Left forelimb (tissue), 1 donor: ENCODE results near the gene MORF4L1.
"Not testable (repeated sequence)": the region's sequence is repeated elsewhere in the genome, so short reads cannot be mapped to it uniquely, and the experiment has no call there.

Experiments
- DNase-seq: peaks from one replicate; pipeline ENCODE4 v3.0.0-alpha.2; 2018; ENCODE audit warnings: low spot score

Gene MORF4L1

DNA sequence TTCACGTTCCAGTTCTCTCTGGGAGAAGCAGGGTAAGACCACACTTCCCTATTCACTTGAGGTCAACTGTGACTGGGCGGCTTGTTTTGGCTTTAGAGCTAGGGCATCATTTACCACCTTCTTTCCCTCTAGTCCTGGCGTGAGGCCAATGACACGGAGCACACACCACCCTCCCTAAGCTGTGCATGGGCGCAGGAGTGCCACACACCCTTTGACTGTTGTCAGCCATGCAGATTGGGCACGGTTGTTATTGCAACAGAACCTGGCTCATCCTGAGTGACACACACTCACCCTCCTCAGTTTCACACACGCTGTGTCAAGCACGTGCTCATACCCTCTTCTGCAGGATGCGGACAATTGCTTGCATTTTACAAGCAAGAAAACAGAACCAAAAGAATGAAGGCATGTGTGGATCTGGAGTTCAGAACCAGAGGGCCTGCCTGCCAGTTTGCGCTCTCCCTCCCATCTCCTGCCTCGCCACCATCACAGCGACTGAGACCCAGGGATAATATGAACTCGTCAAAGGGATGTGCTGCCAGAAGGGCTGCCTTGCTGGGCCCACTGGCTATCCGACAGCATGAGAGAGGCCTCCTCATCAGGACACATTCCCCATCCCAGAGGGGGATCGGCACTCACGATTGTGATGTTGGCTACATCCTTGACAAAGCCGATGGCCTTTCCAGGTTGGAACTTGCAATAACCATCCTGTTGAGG lies 54.5 kb downstream of the MORF4L1 start:
- DNase-seq: no peak

DNA sequence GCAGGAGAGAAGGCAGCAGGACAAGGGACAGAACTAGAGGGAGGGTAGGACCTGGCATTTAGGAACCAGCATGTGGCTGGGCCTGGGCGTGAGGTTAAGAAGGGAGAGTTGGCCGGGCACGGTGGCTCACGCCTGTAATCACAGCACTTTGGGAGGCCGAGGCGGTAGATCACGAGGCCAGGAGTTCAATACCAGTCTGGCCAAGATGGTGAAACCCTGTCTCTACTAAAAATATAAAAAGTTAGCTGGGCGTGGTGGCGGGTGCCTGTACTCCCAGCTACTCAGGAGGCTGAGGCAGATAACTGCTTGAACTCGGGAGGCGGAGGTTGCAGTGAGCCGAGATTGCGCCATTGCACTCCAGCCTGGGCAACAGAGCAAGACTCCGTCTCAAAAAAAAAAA lies 55.5 kb downstream of the MORF4L1 start:
- not testable (repeated sequence) for DNase-seq

GRCh38 chr15:78928616-78929093 lies 56.0 kb downstream of the MORF4L1 start:
- no peak for DNase-seq

GRCh38 chr15:78929536-78930264 lies 57.0 kb downstream of the MORF4L1 start:
- DNase-seq: no peak

- DNase-seq: no peak
Observed at GRCh38 chr15:78930577-78931388, 58.1 kb downstream of the MORF4L1 start.

- DNase-seq: no peak
Observed at GRCh38 chr15:78931439-78932257, 59.0 kb downstream of the MORF4L1 start.

DNA sequence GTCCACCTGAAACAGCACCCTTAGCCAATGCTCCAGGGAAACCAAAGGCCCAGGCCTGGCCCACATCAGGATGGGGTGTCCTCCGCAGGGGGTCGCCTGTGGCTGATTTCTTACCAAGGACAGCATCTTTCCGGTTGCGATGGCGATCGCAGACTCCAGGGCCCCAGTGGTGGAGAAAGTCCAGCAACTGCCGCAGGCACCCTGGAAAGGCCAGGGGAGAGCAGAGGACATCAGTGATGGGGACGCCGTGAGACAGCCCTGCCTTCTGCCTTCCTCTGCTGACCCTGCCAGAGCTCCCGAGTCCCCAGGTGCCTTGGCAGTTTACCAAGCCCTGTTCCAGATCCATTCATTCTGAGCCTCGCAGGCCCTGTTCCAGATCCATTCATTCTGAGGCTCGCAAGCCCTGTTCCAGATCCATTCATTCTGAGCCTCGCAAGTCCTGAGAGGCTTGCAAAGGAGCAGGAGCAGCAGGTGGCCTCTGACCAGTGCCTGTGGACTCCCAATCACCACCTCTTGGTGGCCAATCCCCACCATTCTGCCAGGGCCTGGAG lies 59.6 kb downstream of the MORF4L1 start:
- DNase-seq: no peak

DNA sequence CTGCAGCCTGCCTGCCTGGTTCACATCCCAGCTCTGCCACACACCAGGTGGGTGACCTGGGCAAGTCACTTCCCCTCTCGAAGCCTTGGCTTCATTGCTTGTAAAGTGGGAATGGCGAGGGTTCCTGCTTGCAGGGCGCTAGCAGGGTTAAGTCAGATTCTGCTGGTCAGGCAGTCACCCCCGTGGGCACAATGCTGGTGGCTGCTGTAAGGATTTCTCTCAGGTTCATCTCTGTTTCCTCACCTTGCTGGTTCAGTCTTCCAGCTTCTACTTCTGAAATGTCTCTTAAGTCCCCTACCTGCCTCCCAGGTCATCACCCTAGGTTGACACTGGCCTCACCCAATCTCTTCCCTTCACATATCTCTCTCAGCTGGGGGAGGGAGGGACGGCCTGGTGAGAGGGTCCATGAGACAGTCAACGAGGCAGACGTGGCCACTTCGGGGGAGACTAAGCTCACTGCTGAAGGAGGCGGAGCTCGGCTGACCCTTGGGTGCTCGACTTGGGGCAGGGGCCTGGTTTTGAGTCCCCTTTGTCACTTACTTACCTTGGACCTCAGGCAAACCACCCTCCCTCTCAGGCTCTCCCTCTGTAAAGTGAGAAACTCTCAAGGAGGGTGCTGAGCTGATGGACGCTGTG lies 60.6 kb downstream of the MORF4L1 start:
- no peak for DNase-seq

- no peak for DNase-seq
Observed at GRCh38 chr15:78933823-78934654, 61.3 kb downstream of the MORF4L1 start.

DNA sequence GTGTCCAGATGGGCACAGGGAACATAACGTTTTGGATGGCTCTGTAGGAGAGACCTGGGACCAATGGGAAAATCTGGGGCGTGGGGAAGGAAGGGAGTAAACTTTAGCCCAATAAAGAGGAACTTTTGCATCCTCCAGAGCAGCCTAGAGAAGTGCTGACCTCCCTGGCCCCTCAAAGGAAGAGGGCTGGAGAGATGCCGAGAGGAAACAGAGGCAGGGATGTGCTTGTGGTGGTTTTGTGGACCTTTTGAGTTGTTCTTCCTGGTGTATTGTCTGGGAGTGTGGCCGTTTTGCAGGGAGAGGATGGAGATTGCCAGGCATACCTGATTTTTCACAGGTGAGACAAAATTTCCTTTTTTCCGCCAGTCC lies 61.9 kb downstream of the MORF4L1 start:
- DNase-seq: no peak

- DNase-seq: no peak
Observed at GRCh38 chr15:78937132-78937739, 64.5 kb downstream of the MORF4L1 start.

GRCh38 chr15:78938658-78939488 lies 66.2 kb downstream of the MORF4L1 start:
- no peak for DNase-seq

DNA sequence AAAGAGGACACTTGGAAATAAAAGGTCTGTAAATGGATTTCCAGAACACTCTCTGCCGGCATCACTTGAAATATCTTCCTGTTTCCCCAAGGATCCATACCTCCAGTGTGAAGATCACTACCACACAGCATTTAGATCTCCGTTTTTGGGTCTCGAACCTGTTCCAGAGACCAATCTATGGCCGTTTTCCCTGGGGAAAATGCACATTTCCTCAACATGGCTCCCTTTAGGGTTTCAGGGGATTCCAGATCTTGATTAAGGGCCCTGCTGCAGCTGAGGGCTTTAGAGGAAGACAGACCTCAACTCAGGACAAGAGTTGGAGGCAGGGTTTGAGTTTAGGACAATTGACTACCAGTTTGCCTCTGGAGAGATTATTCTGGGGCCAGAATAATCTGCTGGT lies 70.1 kb downstream of the MORF4L1 start:
- no peak for DNase-seq

DNA sequence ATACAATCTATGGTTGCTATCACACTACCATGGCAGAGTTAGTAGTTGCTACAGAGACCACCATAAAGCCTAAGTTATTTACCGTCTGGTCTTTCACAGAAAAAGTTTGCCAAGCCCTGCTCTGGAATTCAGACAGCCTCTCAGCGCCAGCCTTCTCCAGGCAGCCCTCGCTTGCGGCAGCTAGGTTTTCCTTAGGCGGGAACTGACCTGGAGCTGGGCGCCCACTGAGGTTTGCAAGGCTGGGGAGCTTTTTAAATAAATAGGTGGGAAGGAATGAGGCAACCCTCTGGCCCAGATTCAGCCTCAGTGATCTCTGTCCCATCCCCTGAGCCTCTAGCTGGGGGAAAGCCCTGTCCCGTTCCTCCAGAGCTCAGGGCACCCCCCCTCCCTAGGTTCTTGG lies 71.0 kb downstream of the MORF4L1 start:
- DNase-seq: no peak

- no peak for DNase-seq
Observed at GRCh38 chr15:78944202-78944625, 71.5 kb downstream of the MORF4L1 start.

- DNase-seq: no peak
Observed at GRCh38 chr15:78944669-78945407, 72.1 kb downstream of the MORF4L1 start, which contains the start of gene CTSH. Gene CTSH, minus strand, starts transcription at chr15:78945046. Its CDS starts 65 bp downstream, at chr15:78944981.

GRCh38 chr15:78946493-78946892 lies 73.8 kb downstream of the MORF4L1 start:
- DNase-seq: no peak

GRCh38 chr15:78947506-78947905 lies 74.8 kb downstream of the MORF4L1 start:
- DNase-seq: no peak
